GM18526 (cell line): ENCODE results near the gene ARF3.

Experiments used
- POLR2A ChIP-seq: IDR thresholded peaks from 3 replicates; pipeline ENCODE4 v1.6.1; 2011; ENCODE audit not compliant: insufficient read length; ENCODE audit errors: extremely low read depth

The ARF3 gene

GRCh38 chr12:48988030-48988649, 30.9 kb upstream of the ARF3 start:
- no peak for TF ChIP-seq POLR2A

GRCh38 chr12:48986720-48987291, 29.5 kb upstream of the ARF3 start:
- no peak for TF ChIP-seq POLR2A

- TF ChIP-seq POLR2A = no peak
Measured at GRCh38 chr12:48985901-48986300, 28.6 kb upstream of the ARF3 start.

GRCh38 chr12:48985475-48985897, 28.2 kb upstream of the ARF3 start:
- TF ChIP-seq POLR2A = no peak

- TF ChIP-seq POLR2A = no peak
Measured at GRCh38 chr12:48982397-48983080, 25.3 kb upstream of the ARF3 start.

GRCh38 chr12:48981757-48982157, 24.5 kb upstream of the ARF3 start:
- TF ChIP-seq POLR2A = no peak

GRCh38 chr12:48980953-48981756, 23.9 kb upstream of the ARF3 start:
- no peak for TF ChIP-seq POLR2A

GRCh38 chr12:48980389-48980952, 23.2 kb upstream of the ARF3 start:
- TF ChIP-seq POLR2A = no peak

GRCh38 chr12:48979602-48980388, 22.5 kb upstream of the ARF3 start:
- TF ChIP-seq POLR2A = no peak

GRCh38 chr12:48978741-48979601, 21.7 kb upstream of the ARF3 start:
- no peak for TF ChIP-seq POLR2A

- no peak for TF ChIP-seq POLR2A
Measured at GRCh38 chr12:48978291-48978740, 21.0 kb upstream of the ARF3 start, which contains the start of gene WNT1. Gene WNT1, plus strand, starts transcription at chr12:48978322. Its CDS starts 329 bp downstream, at chr12:48978651.

- no peak for TF ChIP-seq POLR2A
Measured at GRCh38 chr12:48977290-48978281, 20.3 kb upstream of the ARF3 start.
